Stimulated activated CD4-positive, alpha-beta T cell treated with anti-CD3 and anti-CD28 coated beads, Interleukin-12 subunit alpha, Interleukin-12 subunit beta, amount 100 ng/mL, for 4 hours (primary cell): ENCODE results near the gene PTPRN2.
"Not testable (repeated sequence)": the region's sequence is repeated elsewhere in the genome, so short reads cannot be mapped to it uniquely, and the experiment has no call there.

Source experiments
- DNase-seq: peaks from one replicate; pipeline ENCODE4 v3.0.0-alpha.2; 2020

Gene PTPRN2

GRCh38 chr7:158587162-158588084 lies at the start of gene PTPRN2:
PTPRN2 (minus strand) TSS chr7:158587823.
- DNase-seq = peak; percentile 63

GRCh38 chr7:158633055-158633956 lies 45.7 kb upstream of the PTPRN2 start:
- no peak for DNase-seq

GRCh38 chr7:158631574-158632195 lies 44.1 kb upstream of the PTPRN2 start:
- DNase-seq = no peak

GRCh38 chr7:158626289-158626688 lies 38.7 kb upstream of the PTPRN2 start:
- DNase-seq = not testable (repeated sequence)

GRCh38 chr7:158623241-158623640 lies 35.6 kb upstream of the PTPRN2 start:
- no peak for DNase-seq

- no peak for DNase-seq
These were observed 33.3 kb upstream of the PTPRN2 start for GRCh38 chr7:158620839-158621441.

- no peak for DNase-seq
These were observed 32.8 kb upstream of the PTPRN2 start for GRCh38 chr7:158620418-158620817.

GRCh38 chr7:158618745-158619140 lies 31.1 kb upstream of the PTPRN2 start:
- DNase-seq = no peak

- DNase-seq = no peak
These were observed 30.1 kb upstream of the PTPRN2 start for GRCh38 chr7:158617737-158618128.

- DNase-seq = no peak
These were observed 28.4 kb upstream of the PTPRN2 start for GRCh38 chr7:158616050-158616449.

GRCh38 chr7:158614700-158615099 lies 27.1 kb upstream of the PTPRN2 start:
- DNase-seq = no peak

GRCh38 chr7:158613481-158613880 lies 25.9 kb upstream of the PTPRN2 start:
- no peak for DNase-seq

GRCh38 chr7:158612546-158612945 lies 24.9 kb upstream of the PTPRN2 start:
- DNase-seq = no peak

- no peak for DNase-seq
These were observed 23.9 kb upstream of the PTPRN2 start for GRCh38 chr7:158611541-158611940.

GRCh38 chr7:158609313-158609974 lies 21.8 kb upstream of the PTPRN2 start:
- no peak for DNase-seq

GRCh38 chr7:158607563-158607962 lies 19.9 kb upstream of the PTPRN2 start:
- no peak for DNase-seq

GRCh38 chr7:158606671-158607424 lies 19.2 kb upstream of the PTPRN2 start:
- no peak for DNase-seq

- no peak for DNase-seq
These were observed 18.5 kb upstream of the PTPRN2 start for GRCh38 chr7:158606129-158606528.

- DNase-seq = no peak
These were observed 16.4 kb upstream of the PTPRN2 start for GRCh38 chr7:158603773-158604755.
